B cell (primary cell): ENCODE data around the gene SIRPA. TPM values are rescaled to one million over a fixed set of nuclear protein-coding genes. Genes with fewer than 3 reads are reported as not detected.

ENCODE experiments used
- ATAC-seq: fragments of 200-7000 bp; cut with Tn5 transposase; one replicate; pipeline ENCODE4 v1.10.0; 2021; ENCODE audit warnings: low read depth, mild to moderate bottlenecking, moderate number of reproducible peaks, moderate library complexity
- CTCF ChIA-PET: fragments of 350-600 bp; sonication (Branson Sonifier 250); formaldehyde crosslinking; loops from one replicate; lab custom pipeline; 2021; ENCODE audit warnings: antibody characterized with exemption, inconsistent platforms; lab: Charles Lee
- POLR2A ChIA-PET: fragments of 350-600 bp; sonication (Branson Sonifier 250); formaldehyde crosslinking; loops from one replicate; lab custom pipeline; 2021; ENCODE audit warnings: antibody characterized with exemption; lab: Charles Lee
- DNase-seq: peaks from one replicate; pipeline ENCODE4 v3.0.0; 2013
- H2AFZ ChIP-seq: 2 replicates; pipeline ENCODE4 v1.6.1; 2012; ENCODE audit warnings: mild to moderate bottlenecking, low read depth, low read length; ENCODE audit not compliant: insufficient read depth, poor library complexity, severe bottlenecking
- H3K27ac ChIP-seq, 2 donors: 1 replicate in 1 of 2; 2 replicates in 1 of 2; pipeline ENCODE4 v1.5.1; 2012 to 2013; ENCODE audit warnings: low read length in 2 of 2, mild to moderate bottlenecking in 2 of 2, moderate library complexity in 1 of 2
- H3K27me3 ChIP-seq, 4 experiments: fragments of 200-600 bp in 1 of 4; sonication (generic) in 1 of 4; replicated peaks in 1 of 4; 1 replicate in 2 of 4; 2 replicates in 2 of 4; pipeline versions ENCODE4 v1.6.1 to v1.7.0; 2013 to 2016; ENCODE audit warnings: low read length in 3 of 4, mild to moderate bottlenecking in 2 of 4, mixed read lengths in 1 of 4, moderate library complexity in 1 of 4; ENCODE audit not compliant: insufficient read depth in 4 of 4, control insufficient read depth in 3 of 4; ENCODE audit errors: control extremely low read depth in 1 of 4
- H3K36me3 ChIP-seq, 2 experiments: replicated peaks in 1 of 2; 1 replicate in 1 of 2; 2 replicates in 1 of 2; pipeline versions ENCODE4 v1.6.1 to v1.7.1; 2013; ENCODE audit warnings: low read length in 1 of 2; ENCODE audit not compliant: insufficient read depth in 2 of 2, control insufficient read depth in 1 of 2; ENCODE audit errors: control extremely low read depth in 1 of 2, extremely low read depth in 1 of 2
- H3K4me1 ChIP-seq, 2 donors: fragments of 200-600 bp in 1 of 2; sonication (generic) in 1 of 2; 1 replicate in 1 of 2; 2 replicates in 1 of 2; pipeline versions ENCODE4 v1.5.1 to v1.6.1; 2013 to 2017; ENCODE audit warnings: low read length in 2 of 2; ENCODE audit not compliant: control insufficient read depth in 2 of 2, insufficient read depth in 2 of 2
- H3K4me2 ChIP-seq: replicated peaks from 2 replicates; pipeline ENCODE3; 2012; ENCODE audit warnings: mild to moderate bottlenecking, low read depth, low read length; ENCODE audit not compliant: poor library complexity, severe bottlenecking
- H3K4me3 ChIP-seq, 5 experiments: fragments of 200-600 bp in 1 of 5; sonication (generic) in 1 of 5; 1 replicate in 3 of 5; 2 replicates in 2 of 5; pipeline versions ENCODE4 v1.5.1 to v1.7.0; 2011 to 2016; ENCODE audit warnings: low read length in 4 of 5, mild to moderate bottlenecking in 4 of 5, low read depth in 2 of 5, control low read depth in 1 of 5, moderate library complexity in 1 of 5; ENCODE audit not compliant: insufficient read depth in 1 of 5; ENCODE audit errors: control extremely low read depth in 1 of 5, extremely low read depth in 1 of 5
- H3K79me2 ChIP-seq: fragments of 200-600 bp; sonication (generic); one replicate; pipeline ENCODE4 v1.6.0; 2016; ENCODE audit warnings: low read length; ENCODE audit not compliant: control insufficient read depth, insufficient read depth
- H3K9ac ChIP-seq: fragments of 200-600 bp; sonication (generic); 2 replicates; pipeline ENCODE4 v1.6.1; 2017; ENCODE audit warnings: mild to moderate bottlenecking, low read length, moderate library complexity
- H3K9me3 ChIP-seq, 3 donors: one replicate each; pipeline versions ENCODE4 v1.6.1 to v1.7.1; 2013; ENCODE audit warnings: low read length in 2 of 3; ENCODE audit not compliant: control insufficient read depth in 2 of 3, insufficient read depth in 1 of 3; ENCODE audit errors: control extremely low read depth in 1 of 3
- H4K20me1 ChIP-seq: 2 replicates; pipeline ENCODE4 v1.6.0; 2012; ENCODE audit warnings: mild to moderate bottlenecking, low read length; ENCODE audit not compliant: insufficient read depth, control insufficient read depth, poor library complexity, severe bottlenecking
- H3K27ac Mint-ChIP-seq: one replicate; pipeline ENCODE4 v1.8.0; 2021; ENCODE audit warnings: mixed read lengths
- H3K27me3 Mint-ChIP-seq: one replicate; pipeline ENCODE4 v1.8.0; 2021; ENCODE audit warnings: mixed read lengths
- H3K4me1 Mint-ChIP-seq: one replicate; pipeline ENCODE4 v1.8.0; 2021; ENCODE audit warnings: mixed read lengths
- H3K4me3 Mint-ChIP-seq: one replicate; pipeline ENCODE4 v1.8.0; 2021; ENCODE audit warnings: mixed read lengths
- H3K9me3 Mint-ChIP-seq: one replicate; pipeline ENCODE4 v1.8.0; 2022; ENCODE audit warnings: mixed read lengths; ENCODE audit not compliant: insufficient read depth
- CTCF ChIP-seq: fragments of 200-600 bp; IDR thresholded peaks from one replicate; pipeline ENCODE4 v1.8.0; 2022; ENCODE audit warnings: antibody characterized with exemption, mild to moderate bottlenecking
- EZH2 ChIP-seq: IDR thresholded peaks from 2 replicates; pipeline ENCODE4 v1.6.1; 2012; ENCODE audit warnings: borderline replicate concordance, low read depth, mild to moderate bottlenecking, moderate library complexity, low read length; ENCODE audit not compliant: insufficient read depth, poor library complexity, severe bottlenecking
- whole genome bisulfite sequencing: methylation state at CpG from one replicate; pipeline ENCODE4 v1.1.5; 2013; ENCODE audit warnings: missing lambda C conversion rate; ENCODE audit not compliant: insufficient coverage; 5-methylcytosine and 5-hydroxymethylcytosine counted together
- intact Hi-C: fragments of 100-400 bp; cut with micrococcal nuclease; formaldehyde crosslinking; loops from one replicate; pipeline ENCODE4 v1.10.0; 2022
- polyA plus RNA-seq: library from polyadenylated mRNA; depleted of rRNA; stranded (reverse); fragments of >200 nt; gene quantifications from 2 replicates; pipeline ENCODE4 v1.2.3, GENCODE V29; 2012
- total RNA-seq, 2 donors: library from RNA; stranded (reverse); fragments of 120-200 nt in 1 of 2; gene quantifications; 1 replicate in 1 of 2; 2 replicates in 1 of 2; pipeline versions ENCODE4 v1.2.3 to v1.2.4, GENCODE V29; 2013 to 2022

Gene SIRPA
- total and polyA plus RNA-seq, 2 donors (not counting 1 experiment from before 2014, with no cell fraction given) = 0.94 to 10.2 TPM

GRCh38 chr20:1847780-1848179 lies 47.4 kb upstream of the SIRPA start:
- H3K4me1 Mint-ChIP-seq = peaks cover 89% of the 10 kb centered on the region
- H3K27ac ChIP-seq = no peak overlapping the region
- peaks cover 3 to 8% (median 5%) of the 10 kb centered on the region in 3 donors for H3K9me3 ChIP-seq
- H3K27me3 ChIP-seq = no peaks in the 10 kb centered on the region
- H4K20me1 ChIP-seq = no peaks in the 10 kb centered on the region
- H3K4me1 ChIP-seq = peaks cover 70 to 77% of the 10 kb centered on the region in 2 donors
- no peak for DNase-seq
- H3K79me2 ChIP-seq = no peaks in the 10 kb centered on the region
- H3K9ac ChIP-seq = no peak overlapping the region
- no peak overlapping the region for H3K4me3 Mint-ChIP-seq
- WGBS = 95% methylated on average over 2 of the region's 2 CpGs
- intact Hi-C loops = no loop called here
- peak overlapping the region; percentile 38 for H3K27ac Mint-ChIP-seq
- H3K4me2 ChIP-seq = no peak overlapping the region
- H3K4me3 ChIP-seq = no peak overlapping the region
- no peaks in the 10 kb centered on the region for H3K27me3 Mint-ChIP-seq
- no peak for ATAC-seq
- TF ChIP-seq CTCF = no peak
- TF ChIP-seq EZH2 = no peak
- POLR2A ChIA-PET = no interaction called here
- no peaks in the 10 kb centered on the region for H3K36me3 ChIP-seq
- CTCF ChIA-PET = interaction anchor here (1.4 to 5.9 kb wide), 2 partner anchors 24 to 45 kb away, joined by 3 to 37 read pairs; no protein-coding TSS in a partner anchor
- H3K9me3 Mint-ChIP-seq = peaks cover 9% of the 10 kb centered on the region
- no peak overlapping the region for H2AFZ ChIP-seq

GRCh38 chr20:1848373-1848772 lies 46.8 kb upstream of the SIRPA start:
- TF ChIP-seq CTCF (no peak), EZH2 (no peak)
- no peak overlapping the region for H2AFZ ChIP-seq
- no peaks in the 10 kb centered on the region for H4K20me1 ChIP-seq
- H3K9me3 ChIP-seq = peaks cover 3 to 8% (median 5%) of the 10 kb centered on the region in 3 donors
- POLR2A ChIA-PET = no interaction called here
- Mint-ChIP-seq H3K27me3 (no peaks in the 10 kb centered on the region), H3K4me3 (no peak overlapping the region), H3K4me1 (peaks cover 87% of the 10 kb centered on the region), H3K9me3 (peaks cover 9% of the 10 kb centered on the region), H3K27ac (peak overlapping the region; percentile 50)
- CTCF ChIA-PET = interaction anchor here (1.4 to 5.9 kb wide), 2 partner anchors 23 to 46 kb away, joined by 3 to 37 read pairs; no protein-coding TSS in a partner anchor
- H3K79me2 ChIP-seq = no peaks in the 10 kb centered on the region
- no peak overlapping the region for H3K4me2 ChIP-seq
- ATAC-seq (no peak), DNase-seq (no peak)
- intact Hi-C loops = no loop called here
- no peak overlapping the region for H3K4me3 ChIP-seq
- no peak overlapping the region for H3K9ac ChIP-seq
- H3K36me3 ChIP-seq = no peaks in the 10 kb centered on the region
- H3K27me3 ChIP-seq = no peaks in the 10 kb centered on the region
- H3K27ac ChIP-seq = no peak overlapping the region
- peaks cover 65 to 77% of the 10 kb centered on the region in 2 donors for H3K4me1 ChIP-seq
